GM19395 (cell line): ENCODE results near the gene MESP1.

Experiments used
- ATAC-seq: cut with Tn5 transposase; IDR thresholded peaks from one replicate; pipeline ENCODE4 v1.9.1; 2021; ENCODE audit warnings: mild to moderate bottlenecking, moderate library complexity; ENCODE audit not compliant: unreplicated experiment

The MESP1 gene

GRCh38 chr15:89781891-89782618, 31.0 kb upstream of the MESP1 start:
- no peak for ATAC-seq

- no peak for ATAC-seq
Observed at GRCh38 chr15:89781055-89781454, 30.0 kb upstream of the MESP1 start.

- no peak for ATAC-seq
Observed at GRCh38 chr15:89780601-89781000, 29.6 kb upstream of the MESP1 start.

DNA sequence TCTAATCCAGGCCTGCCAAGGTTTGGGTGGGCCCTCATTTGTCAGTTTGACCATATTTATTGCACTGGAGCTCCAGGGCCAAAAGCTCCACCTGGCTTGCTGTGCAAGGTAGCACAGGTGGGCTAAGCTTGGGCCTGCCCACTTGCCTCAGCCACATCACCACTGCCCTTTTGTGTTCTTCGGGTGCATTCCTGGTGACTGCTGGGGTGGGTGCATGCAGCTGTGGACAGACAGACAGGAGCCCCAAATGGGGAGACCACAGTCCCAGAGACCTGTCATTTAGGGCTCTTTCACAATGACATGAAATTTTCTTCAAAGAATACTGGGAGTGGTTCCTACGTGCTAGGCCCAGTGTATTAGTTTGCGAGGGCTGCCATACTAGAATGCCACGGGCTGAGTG, 27.8 kb upstream of the MESP1 start:
- ATAC-seq, result no peak

- ATAC-seq, result no peak
Observed at GRCh38 chr15:89777782-89778380, 26.8 kb upstream of the MESP1 start.

GRCh38 chr15:89777073-89777751, 26.2 kb upstream of the MESP1 start:
- no peak for ATAC-seq

GRCh38 chr15:89776274-89777072, 25.4 kb upstream of the MESP1 start, which contains the start of gene MESP2:
MESP2 (plus strand) TSS chr15:89776332; CDS start chr15:89776358, 26 bp downstream.
- ATAC-seq, result peak; percentile 72

DNA sequence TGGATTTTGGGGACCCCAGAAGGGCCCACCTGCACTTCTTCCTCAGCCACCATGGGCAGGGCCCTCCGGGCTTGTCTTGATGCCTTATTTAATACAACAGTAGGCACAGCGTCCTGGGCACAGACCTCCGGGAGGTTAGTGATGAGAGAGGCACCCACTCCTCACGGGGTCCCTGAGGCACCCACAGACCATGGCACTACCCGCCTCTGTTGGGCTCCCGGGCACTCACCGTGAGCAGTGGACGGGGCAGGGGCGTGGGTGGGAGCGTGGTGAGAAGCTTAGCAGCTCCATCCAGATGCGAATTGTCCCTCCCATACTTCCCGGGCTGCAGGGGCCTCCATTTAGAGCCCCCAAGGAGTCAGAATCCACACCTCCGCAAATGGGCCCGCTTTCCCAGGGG, 24.8 kb upstream of the MESP1 start:
- no peak for ATAC-seq

- ATAC-seq, result no peak
Observed at GRCh38 chr15:89774492-89774891, 23.4 kb upstream of the MESP1 start.

DNA sequence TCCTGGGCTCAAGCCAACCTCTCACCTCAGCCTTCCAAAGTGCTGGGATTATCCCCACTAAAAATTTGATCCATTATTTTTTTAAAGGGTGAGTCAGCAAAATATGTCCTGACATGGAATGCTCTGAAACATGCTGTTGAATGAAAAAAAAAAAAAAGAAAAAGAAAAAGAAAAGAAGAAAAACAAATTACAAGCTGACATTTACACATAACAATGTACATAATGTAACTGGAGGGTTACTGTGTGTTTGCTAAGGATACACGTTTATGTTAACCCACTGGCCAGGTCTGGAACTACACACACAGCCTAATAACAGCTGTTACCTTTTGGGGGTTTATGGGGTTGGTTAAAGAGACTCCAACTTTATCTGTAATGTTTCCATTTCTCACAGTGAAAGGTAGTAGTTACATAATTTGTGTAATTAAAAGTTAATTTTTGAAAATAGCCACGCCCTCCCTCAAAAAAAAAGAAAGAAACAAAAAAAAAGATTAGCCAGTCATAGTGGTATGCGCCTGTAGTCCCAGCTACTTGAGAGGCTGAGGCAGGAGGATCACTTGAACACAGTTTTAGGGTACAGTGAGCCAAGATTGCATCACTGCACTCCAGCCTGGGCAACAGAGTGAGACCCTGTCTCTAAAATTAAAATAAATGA, 22.0 kb upstream of the MESP1 start:
- ATAC-seq, result no peak

GRCh38 chr15:89770041-89770440, 19.0 kb upstream of the MESP1 start:
- no peak for ATAC-seq

DNA sequence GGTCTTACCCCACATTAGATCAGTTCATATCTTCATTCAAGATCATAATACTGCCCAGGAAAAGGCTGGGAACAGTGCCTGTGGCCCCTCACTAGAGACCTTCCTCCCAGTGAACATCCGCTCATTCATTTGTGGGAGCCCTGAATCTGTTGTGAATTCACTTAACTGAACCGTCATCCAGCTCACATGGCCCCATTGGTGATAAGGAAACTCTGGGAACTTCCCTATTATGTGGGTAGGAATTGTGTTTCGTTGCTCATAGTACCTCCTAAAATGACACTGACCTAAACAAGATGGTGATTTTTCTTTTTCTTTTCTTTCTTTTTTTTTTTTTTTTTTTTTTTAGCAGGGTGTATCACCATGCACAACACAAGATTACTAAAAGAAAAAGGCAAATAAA, 18.3 kb upstream of the MESP1 start:
- no peak for ATAC-seq

DNA sequence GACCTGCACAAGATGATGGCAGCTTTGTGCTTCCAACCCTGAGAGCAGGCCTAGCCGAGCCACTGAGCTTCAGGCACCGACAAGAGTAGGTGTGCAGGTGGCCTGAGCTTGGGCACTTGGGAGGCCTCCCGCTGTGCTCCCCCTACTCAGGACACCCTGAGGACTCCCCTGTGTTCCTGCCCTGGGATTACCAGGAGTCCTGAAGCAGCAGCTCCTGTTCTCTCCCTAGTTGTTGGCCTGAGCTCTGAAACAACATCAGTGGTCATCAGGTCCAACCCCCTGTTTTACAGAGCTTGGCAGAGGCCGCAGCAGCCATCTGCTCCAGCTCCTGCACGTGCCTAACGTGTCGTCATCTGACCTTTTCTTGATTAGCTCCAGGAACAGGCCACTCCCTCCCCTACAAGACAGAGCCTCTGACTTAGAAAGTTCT, 17.0 kb upstream of the MESP1 start:
- no peak for ATAC-seq

GRCh38 chr15:89767411-89767915, 16.4 kb upstream of the MESP1 start:
- ATAC-seq, result no peak

- ATAC-seq, result no peak
Observed at GRCh38 chr15:89766357-89767311, 15.6 kb upstream of the MESP1 start.

- ATAC-seq, result no peak
Observed at GRCh38 chr15:89765694-89766093, 14.6 kb upstream of the MESP1 start.

DNA sequence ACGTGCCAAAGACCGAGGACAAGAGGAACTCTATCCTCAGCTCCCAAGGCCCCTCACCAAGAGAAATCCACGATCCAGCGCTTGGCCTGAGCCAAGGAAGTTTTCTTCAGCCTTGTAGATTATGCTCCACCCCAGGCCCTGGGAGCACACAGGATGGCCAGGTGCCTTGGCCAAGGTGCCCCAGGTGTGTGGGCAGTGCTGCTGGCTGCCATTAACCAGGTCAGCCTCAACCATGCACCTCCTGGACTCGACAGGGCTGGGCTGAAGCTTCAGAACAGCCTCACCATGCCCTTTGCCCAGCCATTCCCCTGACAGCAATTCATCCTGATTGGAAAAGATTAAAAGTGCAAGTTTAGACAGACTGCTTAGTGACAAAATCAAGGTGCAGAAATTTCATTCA, 10.9 kb upstream of the MESP1 start:
- ATAC-seq, result no peak

DNA sequence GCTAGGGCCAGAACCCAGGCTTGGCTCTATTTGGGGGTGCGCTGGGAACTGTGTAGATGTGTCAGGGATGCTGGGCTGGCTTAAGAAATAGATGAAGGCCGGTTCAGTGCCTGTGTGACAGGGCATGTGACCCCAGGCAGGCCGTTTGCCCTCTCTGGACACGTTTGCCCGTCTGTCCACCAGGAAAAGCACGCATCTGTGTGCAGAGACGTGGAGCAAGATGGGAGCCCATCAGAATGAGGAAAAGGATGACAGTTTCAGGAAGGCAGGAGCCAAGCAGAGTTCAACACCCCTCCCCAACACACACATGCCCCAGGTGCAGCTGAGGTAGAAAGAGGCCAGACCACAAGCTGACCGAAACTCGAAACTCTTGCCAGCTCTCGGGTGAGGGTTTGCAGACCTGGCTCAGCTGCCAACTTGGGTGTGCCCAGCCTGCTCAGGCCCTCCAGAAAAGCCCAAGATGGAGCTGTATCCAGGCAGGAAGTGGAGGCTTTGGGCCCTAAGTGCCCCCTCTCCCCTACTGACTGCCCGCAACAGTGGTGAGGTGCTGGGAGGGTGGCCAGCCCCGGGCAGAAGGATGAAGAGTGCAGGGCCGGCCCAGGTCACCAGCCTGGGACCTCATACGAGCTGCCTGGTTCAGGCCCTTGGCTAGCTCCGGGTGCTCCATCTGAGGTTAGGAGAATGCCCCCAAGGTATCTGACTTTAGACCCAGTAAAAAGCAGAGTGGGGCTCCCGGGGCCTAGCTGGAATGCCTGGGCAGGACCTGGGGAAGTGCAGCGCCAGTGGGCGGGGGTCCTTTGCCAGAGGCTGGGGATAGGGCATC, 10.2 kb upstream of the MESP1 start:
- ATAC-seq, result peak; percentile 56
